Stimulated activated CD4-positive, alpha-beta T cell treated with anti-CD3 and anti-CD28 coated beads, Interleukin-2, amount 100 ng/mL, for 24 hours (primary cell): Measurements from ENCODE around the gene TMEM44.
"Not testable (repeated sequence)": the region's sequence is repeated elsewhere in the genome, so short reads cannot be mapped to it uniquely, and the experiment has no call there.

Experiments
- DNase-seq, 2 donors: peaks; one replicate each; pipeline ENCODE4 v3.0.0-alpha.2; 2020

The TMEM44 gene

GRCh38 chr3:194638991-194639605 lies 5.9 kb upstream of the TMEM44 start:
- DNase-seq, result no peak

GRCh38 chr3:194637541-194638400 lies 4.6 kb upstream of the TMEM44 start:
- no peak for DNase-seq

- DNase-seq, result no peak
Measured at GRCh38 chr3:194637066-194637465, 3.8 kb upstream of the TMEM44 start.

- peak; percentile 20 to 23 for DNase-seq
Measured at GRCh38 chr3:194632809-194633348, 340 bp downstream of the TMEM44 start.

- no peak for DNase-seq
Measured at GRCh38 chr3:194632226-194632808, 902 bp downstream of the TMEM44 start.

GRCh38 chr3:194631696-194632095 lies 1.5 kb downstream of the TMEM44 start:
- DNase-seq, result no peak

GRCh38 chr3:194630681-194631080 lies 2.5 kb downstream of the TMEM44 start:
- DNase-seq, result not testable (repeated sequence)

GRCh38 chr3:194624956-194625355 lies 8.3 kb downstream of the TMEM44 start:
- DNase-seq, result no peak

GRCh38 chr3:194623449-194624290 lies 9.5 kb downstream of the TMEM44 start:
- no peak for DNase-seq

- no peak for DNase-seq
Measured at GRCh38 chr3:194622621-194623340, 10.4 kb downstream of the TMEM44 start.

- no peak for DNase-seq
Measured at GRCh38 chr3:194621947-194622346, 11.3 kb downstream of the TMEM44 start.

- DNase-seq, result no peak
Measured at GRCh38 chr3:194620196-194620595, 13.0 kb downstream of the TMEM44 start.

GRCh38 chr3:194619741-194620140 lies 13.5 kb downstream of the TMEM44 start:
- no peak for DNase-seq

- DNase-seq, result no peak
Measured at GRCh38 chr3:194618858-194619608, 14.2 kb downstream of the TMEM44 start.

- DNase-seq, result no peak
Measured at GRCh38 chr3:194617827-194618226, 15.4 kb downstream of the TMEM44 start.

- DNase-seq, result no peak
Measured at GRCh38 chr3:194617143-194617671, 16.0 kb downstream of the TMEM44 start.

GRCh38 chr3:194615226-194615625 lies 18.0 kb downstream of the TMEM44 start:
- no peak for DNase-seq

- no peak for DNase-seq
Measured at GRCh38 chr3:194612221-194612620, 21.0 kb downstream of the TMEM44 start.

GRCh38 chr3:194610689-194611088 lies 22.5 kb downstream of the TMEM44 start:
- DNase-seq, result no peak

GRCh38 chr3:194609601-194610000 lies 23.6 kb downstream of the TMEM44 start:
- DNase-seq, result no peak

GRCh38 chr3:194608981-194609380 lies 24.2 kb downstream of the TMEM44 start:
- DNase-seq, result no peak
